ENCODE measurements around the gene PPP1R2.

DNA sequence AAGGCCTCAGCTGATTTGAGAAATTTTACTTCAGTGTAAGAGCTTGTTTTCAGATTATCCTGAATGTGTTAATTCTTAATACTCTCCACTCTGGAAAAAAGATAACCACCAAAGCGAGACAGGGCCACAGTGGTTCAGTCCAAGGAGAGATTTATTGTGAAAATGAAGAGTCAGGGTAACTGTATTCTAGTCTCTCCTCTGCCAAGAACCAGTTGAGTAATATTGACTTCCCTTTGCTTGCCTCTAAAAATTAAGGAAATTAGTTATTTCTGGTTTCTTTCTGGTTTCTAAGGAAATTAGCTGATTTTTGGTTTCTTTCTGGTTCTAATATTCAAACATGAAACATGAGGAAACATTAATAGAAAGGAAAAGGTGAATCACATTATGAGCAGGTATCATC is 34.9 kb downstream of the PPP1R2 start:
- no peak for TF ChIP-seq POLR2A (IDR thresholded peaks at IDR 0.05)
- TF ChIP-seq, protein P1, sequence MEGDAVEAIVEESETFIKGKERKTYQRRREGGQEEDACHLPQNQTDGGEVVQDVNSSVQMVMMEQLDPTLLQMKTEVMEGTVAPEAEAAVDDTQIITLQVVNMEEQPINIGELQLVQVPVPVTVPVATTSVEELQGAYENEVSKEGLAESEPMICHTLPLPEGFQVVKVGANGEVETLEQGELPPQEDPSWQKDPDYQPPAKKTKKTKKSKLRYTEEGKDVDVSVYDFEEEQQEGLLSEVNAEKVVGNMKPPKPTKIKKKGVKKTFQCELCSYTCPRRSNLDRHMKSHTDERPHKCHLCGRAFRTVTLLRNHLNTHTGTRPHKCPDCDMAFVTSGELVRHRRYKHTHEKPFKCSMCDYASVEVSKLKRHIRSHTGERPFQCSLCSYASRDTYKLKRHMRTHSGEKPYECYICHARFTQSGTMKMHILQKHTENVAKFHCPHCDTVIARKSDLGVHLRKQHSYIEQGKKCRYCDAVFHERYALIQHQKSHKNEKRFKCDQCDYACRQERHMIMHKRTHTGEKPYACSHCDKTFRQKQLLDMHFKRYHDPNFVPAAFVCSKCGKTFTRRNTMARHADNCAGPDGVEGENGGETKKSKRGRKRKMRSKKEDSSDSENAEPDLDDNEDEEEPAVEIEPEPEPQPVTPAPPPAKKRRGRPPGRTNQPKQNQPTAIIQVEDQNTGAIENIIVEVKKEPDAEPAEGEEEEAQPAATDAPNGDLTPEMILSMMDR (IDR thresholded peaks at IDR 0.05): no peak

Measured in lower leg skin (tissue), 3 donors.